Hematopoietic multipotent progenitor cell treated with erythropoietin and hydrocortisone succinate and interleukin-3 and kit ligand, for 15 days (in vitro differentiated cells): ENCODE results near the gene DNAH14.
"Not testable (repeated sequence)": the region's sequence is repeated elsewhere in the genome, so short reads cannot be mapped to it uniquely, and the experiment has no call there.

Experiments used
- DNase-seq: peaks from one replicate; pipeline ENCODE4 v3.0.0-alpha.2; 2015; ENCODE audit warnings: low spot score

Gene DNAH14

DNA sequence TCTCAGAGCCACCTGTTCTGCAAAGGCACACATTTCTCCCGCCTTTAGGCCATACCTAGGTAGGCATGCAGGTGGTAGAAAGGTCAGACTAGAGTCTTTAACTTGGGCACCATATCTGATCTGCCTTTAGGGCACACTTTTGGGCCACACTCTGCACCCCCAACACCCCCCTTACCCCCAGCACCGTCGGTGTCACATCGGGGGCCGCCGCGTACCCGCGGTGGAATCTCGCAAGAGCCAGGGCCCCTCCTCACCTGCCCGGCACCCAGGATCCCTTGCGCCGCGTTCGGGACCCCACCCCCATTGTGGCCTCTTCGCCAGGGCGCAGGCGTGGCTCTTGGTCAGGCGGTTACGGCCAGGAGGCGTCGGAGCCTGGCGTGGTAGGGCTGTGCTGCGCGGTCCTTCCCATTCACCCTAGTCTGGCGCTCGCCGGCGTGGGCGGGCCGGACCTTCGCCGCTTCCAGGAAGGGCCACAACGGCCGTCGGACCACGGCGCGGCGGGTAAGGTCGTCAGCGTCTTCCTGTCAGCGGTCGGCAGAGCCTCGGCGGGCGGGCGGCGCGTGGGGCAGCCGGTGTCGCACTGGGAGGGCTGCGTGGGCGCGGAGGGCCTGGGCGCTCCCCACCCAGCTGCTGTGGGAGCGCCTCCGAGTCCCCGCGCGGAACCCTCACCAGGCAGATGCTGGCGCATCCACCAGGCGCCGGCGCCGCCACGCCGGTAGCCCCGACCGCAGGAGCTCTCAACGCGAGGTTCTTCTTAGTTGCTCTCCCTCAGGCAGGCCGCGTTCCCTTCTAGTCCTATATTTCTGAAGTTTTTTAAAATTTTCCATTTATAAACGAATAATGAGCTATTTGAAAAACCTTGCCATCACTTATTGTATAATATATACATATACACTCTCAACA lies at the start of gene DNAH14:
Gene DNAH14 (plus strand): TSS at position 341 of the 903 bp plus-strand sequence. CDS start 23,028 bp downstream, outside the sequence.
- DNase-seq: no peak

DNA sequence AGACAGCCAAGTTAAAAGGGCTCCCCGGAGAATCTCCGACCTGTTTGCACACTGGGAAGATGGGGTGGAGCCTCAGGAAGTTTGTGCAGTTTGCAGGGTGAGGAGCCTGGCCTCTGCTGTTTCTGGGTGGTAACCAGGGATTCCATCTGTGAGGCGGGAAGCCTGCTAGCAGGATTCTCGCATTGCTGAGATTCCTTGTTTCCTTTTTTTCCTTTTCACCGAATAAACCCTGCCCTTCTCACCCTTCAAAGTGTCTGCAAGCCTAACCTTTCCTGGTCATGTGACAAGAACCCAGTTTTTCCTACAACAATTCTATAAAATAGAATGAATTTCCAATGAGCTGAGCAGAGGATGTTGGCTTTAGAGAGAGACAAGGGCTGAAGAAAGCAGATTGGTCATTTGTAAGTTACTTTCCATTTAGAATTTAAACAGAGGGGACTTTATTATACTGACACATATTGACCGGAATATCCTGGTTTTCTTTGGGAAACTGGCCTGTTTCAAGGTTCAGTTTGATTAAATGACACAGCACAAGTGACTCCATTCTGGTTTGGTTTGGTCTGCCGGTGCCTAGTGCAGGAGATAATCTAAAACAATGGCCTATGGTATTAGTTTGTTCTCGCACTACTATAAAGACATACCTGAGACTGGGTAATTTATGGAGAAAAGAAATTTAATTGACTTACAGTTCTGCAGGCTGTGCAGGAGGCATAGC lies 48.7 kb upstream of the DNAH14 start:
- no peak for DNase-seq

DNA sequence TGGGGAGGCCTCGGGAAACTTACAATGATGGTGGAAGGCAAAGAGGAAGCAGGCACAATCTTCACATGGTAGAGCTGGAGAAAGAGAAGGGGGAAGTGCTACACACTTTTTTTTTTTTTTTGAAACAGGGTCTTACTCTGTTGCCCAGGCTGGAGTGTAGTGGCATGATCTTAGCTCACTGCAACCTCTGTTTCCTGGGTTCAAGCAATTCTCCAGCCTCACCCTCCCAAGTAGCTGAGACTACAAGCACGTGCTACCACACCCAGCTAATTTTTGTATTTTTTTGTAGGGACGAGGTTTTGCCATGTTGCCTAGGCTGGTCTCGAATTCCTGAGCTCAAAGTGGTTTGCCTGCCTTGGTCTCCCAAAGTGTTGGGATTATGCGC lies 48.2 kb upstream of the DNAH14 start:
- not testable (repeated sequence) for DNase-seq

DNA sequence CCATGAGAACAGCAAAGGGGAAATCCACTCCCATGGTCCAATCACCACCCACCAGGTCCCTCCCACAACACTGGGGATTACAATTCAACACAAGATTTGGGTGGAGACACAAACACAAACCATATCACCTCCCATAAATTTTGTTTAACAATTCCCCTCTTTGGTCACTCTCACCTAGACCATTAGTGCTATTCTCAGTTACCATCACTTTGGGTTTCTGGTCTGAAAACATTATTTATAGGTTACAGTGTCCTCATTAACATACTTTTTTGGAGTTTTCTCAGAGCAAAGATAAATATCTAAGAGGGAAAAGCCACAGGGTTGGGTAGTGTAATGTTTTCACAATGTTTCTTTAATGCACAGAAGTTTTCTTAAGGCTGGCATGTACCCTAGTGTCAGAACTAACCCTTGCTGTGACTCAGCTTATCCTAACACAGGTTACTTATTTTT lies 47.7 kb upstream of the DNAH14 start:
- DNase-seq: no peak

DNA sequence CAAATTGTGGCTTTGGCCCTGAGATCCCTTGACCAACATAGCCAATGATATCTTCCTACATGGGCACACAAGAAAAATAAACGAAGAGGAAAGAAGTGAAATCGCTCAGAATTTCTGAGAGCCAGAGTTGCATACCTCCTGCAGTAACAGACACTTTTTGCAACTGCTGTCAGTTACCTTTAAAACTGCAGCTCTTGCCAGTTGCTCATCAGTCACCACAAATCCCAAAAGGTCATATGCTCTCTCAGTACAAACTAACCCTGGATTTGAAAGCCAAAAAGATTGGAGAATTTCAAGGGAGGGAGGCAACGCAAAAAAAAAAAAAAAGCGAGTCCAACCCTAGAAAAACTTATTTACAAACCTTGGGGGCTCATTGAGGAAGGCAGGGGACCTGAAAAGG lies 47.2 kb upstream of the DNAH14 start:
- no peak for DNase-seq

DNA sequence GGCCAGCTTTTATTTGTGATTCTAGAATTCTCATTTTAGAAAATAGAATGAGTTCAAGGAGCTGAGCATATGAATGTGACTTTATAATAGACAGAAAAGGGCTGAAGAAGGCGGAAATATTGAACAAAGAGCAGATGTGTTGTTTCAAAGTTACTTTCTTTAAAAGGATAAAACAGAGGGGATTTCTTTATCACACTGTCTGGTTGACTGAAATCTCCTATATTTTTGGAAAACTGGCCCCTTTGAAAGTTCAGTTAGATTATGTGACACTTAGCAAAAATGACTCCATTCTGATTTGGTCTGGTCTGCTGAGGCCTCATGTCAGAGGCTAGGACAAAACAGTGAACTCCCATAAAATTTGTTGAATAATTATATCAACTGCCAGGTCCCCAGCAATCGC lies 46.4 kb upstream of the DNAH14 start:
- DNase-seq: no peak

DNA sequence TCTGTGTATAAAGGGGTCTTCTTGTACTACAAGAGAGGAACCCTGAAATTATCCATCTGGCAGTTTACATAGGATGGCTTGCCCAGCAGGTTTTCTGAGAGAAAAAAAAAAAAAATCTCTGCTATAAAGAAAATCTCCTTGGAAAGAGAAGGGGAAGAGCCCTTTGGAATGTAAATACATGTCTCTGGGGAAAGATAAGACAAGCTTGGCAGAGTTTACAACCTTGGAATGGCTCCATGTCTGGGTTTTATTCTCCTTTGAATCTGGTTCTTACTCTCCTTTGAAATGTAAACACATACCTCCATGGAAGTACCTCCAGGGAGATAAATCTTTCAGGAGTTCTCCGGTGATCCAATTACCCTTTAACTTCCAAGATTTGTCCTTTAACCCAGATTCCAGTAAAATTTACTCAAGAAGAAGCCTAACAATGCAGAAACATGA lies 45.1 kb upstream of the DNAH14 start:
- no peak for DNase-seq

DNA sequence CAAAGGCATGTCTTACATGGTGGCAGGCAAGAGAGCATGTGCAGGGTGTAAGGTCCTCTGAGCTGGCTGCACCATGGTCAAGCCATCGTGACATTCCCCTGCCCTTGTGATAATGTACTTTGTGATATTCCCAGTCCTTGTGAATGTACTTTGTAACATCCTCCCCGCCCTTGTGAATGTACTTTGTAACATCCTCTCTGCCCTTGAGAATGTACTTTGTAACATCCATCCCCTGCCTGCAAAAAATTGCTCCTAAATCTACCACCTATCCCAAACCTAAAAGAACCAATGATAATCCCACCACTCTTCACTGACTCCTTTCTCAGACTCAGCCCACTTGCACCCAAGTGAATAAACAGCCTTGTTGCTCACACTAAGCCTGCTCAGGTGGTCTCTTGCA lies 44.1 kb upstream of the DNAH14 start:
- not testable (repeated sequence) for DNase-seq

DNA sequence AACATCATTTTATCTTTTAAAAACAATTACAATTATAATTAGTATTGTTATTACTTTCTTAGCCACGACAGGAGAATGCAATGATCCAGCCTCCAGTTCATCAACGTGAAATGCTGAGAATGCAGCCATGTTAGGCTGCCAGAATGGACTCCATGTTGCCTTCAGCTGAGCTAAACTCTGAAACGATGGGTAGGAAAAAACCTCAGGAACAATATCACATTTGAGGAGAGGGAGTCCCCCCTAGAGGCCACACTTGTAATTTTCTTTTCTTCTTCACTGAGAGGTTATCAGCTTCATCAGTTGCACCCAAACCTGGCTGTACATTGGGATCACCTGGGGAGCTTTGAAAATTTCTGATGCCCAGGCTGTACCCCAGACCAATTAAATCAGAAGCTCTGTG lies 34.6 kb upstream of the DNAH14 start:
- DNase-seq: no peak

DNA sequence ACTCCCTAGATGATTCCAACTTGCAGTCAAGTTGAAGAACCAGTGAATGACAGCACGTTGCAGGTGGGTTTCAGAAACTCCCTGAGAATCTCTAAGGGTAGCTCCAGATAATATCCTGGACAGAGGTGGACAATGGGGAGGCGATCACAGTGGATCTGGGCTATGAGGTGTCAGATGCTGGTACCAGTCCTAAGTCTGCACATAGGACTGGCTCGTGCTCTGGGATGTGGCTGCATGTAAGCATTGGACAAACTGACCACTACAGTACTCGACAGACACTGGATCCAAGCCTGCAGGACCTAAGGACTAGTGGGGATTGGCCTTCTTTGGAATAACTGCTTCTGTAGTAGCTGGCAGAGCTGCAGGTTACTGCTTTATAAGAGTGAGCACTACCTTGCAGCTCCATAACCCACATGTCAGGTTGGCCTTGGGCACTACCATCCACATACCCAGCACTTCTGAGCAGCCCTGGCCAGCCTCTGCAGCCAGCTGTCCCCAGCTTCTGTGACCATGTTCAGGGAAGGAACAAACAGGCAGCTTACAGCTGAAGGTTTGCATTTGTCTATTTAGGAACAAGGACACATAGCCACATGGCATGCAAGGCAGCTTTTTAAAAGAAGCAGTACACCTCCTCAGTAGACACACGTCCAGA lies 33.2 kb upstream of the DNAH14 start:
- no peak for DNase-seq

DNA sequence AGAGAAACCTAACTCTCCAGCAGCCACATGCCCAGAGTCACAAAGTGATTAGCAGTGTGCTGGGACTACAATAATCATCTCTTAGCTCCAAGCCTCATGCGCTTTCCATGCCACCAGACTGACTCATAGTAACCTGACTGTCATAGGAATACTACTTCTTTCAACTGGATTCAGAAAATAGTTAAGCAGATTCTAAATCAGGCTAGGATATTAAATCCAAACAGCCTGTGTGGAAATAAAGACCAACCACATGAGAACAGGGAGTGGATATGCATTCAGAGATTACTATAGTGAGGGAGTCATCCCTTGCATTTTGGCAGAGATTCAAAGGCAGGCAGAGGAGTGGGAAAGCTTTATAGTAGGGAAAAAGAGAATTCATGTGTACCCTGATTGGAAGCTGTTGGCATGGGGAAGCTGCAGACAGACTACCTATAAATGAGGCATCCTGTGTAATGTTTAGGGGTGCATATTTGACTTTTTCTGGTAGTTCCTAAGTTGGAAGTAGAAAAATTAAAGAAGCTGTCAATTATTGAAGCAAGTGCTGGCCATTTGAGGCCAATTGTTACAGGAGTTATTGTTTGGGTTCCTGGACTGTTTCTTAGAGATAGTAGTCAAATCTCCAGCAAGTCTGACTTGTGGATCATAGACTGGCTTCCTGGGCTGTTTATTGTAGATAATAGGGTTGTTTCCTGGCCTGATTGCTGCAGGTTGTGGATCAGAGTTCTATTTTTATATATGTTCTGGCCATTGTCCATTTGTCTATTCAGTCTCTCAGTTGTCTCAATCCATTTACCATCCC lies 31.7 kb upstream of the DNAH14 start:
- no peak for DNase-seq

DNA sequence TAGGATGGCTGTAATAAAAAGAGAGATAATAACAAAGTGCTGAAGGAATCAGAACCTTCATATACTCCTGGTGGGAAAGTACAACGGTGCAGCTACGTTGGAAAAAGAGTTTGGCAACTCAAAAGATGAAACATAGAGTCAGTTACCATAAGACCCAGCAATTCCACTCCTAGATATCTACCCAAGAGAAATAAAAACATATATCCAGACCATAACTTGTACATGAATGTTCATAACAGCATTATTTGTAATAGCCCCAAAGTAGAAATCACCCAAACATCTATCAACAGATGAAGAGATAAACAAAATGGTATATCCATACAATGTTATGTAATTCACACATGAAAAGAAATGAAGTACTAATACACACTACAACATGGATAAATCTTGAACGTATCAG lies 30.5 kb upstream of the DNAH14 start:
- DNase-seq: no peak

DNA sequence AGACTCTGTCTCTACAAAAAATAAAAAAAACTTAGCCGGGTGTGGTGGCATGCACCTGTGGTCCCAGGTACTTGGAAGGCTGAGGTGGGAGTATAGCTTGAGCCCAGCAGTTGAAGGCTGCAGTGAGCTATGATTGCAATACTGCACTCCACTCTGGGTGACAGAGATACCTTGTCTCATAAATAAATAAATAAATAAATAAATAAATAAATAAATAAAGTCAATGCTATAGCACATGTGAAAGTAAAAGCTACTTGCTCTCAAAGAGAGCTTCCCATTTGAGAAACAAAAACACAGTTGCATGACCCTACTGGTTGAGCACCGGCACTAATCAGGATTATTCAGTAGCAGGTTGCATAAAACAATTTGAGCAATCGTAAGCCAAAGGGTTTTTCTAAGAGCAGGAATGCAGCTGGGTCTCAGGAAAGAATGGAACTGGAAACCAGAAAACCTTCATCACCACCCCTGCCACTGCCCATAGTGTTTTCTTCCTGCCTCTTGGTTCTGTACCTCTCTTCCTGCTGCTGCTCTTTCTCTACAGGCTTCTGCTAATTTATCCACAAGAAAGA lies 29.3 kb upstream of the DNAH14 start:
- no peak for DNase-seq

DNA sequence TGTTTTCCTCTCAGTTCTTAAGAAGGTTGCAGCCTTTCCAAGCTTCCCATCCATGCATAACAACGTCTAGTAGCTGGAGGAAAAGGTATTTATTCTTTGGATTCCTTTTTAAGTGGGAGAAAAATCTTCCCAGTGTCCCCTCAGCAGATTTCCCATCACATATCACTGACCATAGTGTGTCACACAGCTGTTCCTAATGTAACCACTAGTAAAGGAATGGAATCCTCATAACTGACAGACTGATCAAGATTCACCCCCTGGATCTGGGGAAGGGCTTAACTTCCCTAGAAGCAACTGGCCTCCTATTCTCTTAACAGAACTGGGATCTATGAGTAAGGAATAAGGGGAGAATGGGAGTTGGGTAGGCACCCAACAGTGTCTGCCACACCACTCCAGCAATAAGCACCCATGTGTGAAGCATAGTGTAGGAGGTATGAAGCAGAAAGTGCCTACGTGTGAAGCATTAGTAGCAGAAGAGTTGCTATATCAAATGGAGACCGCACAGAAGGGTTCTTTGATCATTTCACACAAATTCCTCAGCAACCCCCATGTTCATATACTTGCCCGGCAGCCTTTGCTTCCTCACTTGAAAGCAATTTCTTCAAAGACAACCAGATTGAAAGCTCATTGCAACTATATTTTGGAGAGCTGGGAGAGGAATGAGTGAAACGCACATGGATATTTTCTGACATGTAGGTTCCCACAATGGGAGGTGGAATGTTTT lies 28.2 kb upstream of the DNAH14 start:
- no peak for DNase-seq

DNA sequence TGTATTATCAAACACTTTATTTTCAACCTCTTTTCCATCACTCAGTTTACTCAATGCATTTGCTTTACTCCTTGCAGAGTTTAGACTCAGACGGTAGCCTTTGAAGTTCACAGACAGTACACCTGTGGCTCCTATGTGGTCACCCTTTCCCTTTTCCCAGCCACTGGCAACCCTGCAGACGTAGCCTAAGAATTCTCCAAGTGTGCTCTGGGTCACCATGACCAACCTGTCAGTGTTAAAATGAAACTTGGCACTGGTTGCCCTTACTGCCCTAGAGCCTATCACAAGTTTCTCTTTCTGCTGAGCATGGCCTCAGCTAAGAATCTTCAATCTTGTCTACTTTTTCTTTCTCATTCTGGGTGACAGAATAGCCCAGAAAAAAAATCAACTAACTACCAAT lies 25.5 kb upstream of the DNAH14 start:
- no peak for DNase-seq

DNA sequence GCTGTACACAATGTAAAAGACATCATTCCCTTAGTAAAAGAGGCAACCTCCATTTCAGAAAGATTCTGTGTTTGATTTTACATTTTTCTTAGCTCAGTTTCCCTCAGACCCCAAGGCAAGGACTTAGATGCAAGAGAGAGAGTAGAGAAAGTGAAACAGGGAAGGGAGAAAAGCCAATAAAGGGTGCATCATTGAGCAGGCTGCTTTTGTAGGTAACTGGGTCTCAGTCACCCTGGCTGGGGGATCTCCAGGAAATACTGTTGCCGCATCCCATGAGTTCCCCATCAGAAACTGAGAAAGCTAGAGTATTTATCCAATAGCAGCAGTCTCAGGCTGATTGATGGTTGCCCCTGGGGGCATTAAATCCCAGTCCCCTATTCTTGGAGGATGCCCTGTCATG lies 23.1 kb upstream of the DNAH14 start:
- DNase-seq: no peak

DNA sequence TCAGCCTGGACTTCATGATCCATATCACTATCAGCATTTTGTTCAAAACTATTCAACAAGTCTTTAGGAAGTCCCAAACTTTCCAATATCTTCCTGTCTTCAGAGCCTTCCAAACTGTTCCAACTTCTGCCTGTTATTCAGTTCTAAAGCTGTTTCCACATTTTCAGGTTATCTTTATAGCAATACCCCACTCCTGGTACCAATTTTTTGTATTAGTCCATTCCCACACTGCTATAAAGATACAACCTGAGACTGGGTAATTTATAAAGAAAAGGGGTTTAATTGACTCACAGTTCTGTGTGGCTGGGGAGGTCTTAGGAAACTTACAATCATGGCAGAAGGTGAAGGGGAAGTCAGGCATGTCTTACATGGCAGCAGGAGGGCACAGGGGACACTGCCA lies 18.3 kb upstream of the DNAH14 start:
- no peak for DNase-seq

DNA sequence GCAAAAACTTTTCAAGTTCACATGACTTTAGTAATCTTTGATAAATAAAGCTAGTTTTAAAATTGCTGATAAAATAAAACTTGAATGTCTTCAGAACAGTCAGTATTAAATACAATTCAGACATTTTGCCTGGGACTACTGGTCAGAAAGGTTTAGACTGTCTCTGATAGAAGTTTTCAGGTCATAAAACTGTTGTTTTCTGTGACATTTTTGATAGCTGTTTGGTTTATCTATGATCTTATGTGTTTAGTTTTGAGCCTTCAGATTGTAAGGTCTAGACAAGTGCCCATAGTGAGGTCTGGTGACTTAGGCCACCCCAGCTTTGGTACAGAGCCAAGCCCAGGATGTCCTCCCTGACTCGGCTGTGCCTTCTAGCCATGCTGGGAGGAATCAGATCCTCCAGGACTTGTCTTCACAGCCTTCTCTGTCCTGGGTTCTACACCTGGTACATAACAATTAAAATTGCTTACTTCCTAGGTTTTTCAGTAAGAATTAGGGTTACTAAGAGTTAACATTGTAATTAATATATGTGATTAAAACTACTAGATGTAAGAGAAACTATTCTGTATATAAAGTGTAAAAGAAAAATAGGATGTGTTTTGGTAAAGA lies 15.1 kb upstream of the DNAH14 start:
- DNase-seq: no peak

DNA sequence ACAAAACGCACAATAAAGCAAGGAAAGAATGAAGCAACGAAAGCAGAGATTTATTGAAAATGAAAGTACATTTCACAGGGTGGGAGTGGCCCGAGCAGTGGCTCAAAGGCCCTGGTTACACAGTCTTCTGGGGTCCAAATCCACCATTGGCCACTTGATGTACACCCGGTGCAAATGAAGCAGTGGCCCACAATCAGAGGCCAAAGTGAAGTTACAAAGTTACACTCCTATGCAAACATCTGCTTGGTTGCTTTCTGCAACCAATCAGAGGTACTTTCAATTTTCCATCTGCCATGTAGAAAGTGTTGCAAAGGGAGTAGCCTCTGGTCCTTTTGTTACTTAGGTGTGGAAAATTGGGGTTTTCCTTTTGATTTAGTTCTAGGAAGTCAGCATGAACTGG lies 10.0 kb upstream of the DNAH14 start:
- no peak for DNase-seq

DNA sequence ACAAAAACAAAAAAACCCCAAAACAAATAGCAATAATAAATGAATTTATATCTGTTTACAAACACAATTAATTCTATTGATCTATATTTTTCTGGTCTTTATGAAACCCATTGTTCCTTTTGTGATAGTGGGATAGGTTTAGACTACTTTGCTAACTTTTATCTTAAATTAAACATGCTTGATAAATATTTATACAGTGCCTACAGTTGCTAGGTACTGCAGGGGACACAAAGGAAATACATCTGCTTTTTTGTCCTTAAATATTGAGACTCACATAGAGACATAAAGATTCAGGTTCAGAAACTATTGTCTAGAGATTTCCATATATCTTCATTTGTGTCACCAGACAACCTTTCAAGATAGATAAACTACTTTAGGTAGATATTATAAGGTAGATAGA lies 8.5 kb upstream of the DNAH14 start:
- DNase-seq: no peak

DNA sequence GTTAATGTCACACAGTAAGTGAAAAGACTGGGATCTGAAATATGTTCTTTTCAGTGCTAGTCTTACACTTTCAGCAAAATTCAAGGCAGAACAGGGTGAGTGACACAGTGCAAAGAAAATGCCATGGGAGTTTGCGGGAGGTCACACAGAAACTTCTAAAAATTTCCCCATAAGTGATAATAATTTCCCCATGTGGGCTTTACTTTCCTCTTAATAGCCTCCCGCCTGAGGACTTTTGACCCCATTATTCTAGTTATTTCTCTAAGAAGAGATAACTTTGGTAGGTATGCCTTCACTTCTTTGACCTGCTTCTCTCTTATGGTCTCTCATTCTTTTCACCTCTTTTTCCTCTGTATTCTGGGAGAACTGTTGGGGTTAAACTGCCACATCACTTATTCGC lies 8.1 kb upstream of the DNAH14 start:
- DNase-seq: no peak
